H9 (cell line): ENCODE results near the gene SKIC3. TPM values are rescaled to one million over a fixed set of nuclear protein-coding genes. Genes with fewer than 3 reads are reported as not detected.

ENCODE experiments used
- DNase-seq: peaks from one replicate; pipeline ENCODE4 v3.0.0-alpha.2; 2017
- H2AFZ ChIP-seq: one replicate; pipeline ENCODE4 v1.6.1; 2013; ENCODE audit warnings: mild to moderate bottlenecking, low read length, control low read depth, moderate library complexity
- H2AK5ac ChIP-seq: 2 replicates; pipeline ENCODE4 v1.6.1; 2013; ENCODE audit warnings: low read length, control low read depth, mixed read lengths; ENCODE audit not compliant: insufficient read length
- H2BK120ac ChIP-seq: one replicate; pipeline ENCODE4 v1.6.1; 2013; ENCODE audit warnings: low read depth, mild to moderate bottlenecking, low read length, control low read depth, inconsistent platforms; ENCODE audit not compliant: poor library complexity, severe bottlenecking
- H2BK12ac ChIP-seq: 2 replicates; pipeline ENCODE4 v1.6.1; 2013; ENCODE audit warnings: low read length, control low read depth, mixed read lengths, low read depth; ENCODE audit not compliant: insufficient read length
- H2BK15ac ChIP-seq: 2 replicates; pipeline ENCODE4 v1.6.1; 2013; ENCODE audit warnings: low read depth, low read length, control low read depth
- H2BK20ac ChIP-seq: one replicate; pipeline ENCODE4 v1.6.1; 2013; ENCODE audit warnings: low read depth, mild to moderate bottlenecking, low read length, control low read depth, inconsistent platforms; ENCODE audit not compliant: poor library complexity, severe bottlenecking
- H2BK5ac ChIP-seq: 2 replicates; pipeline ENCODE4 v1.6.1; 2013; ENCODE audit warnings: low read length, control low read depth, mixed read lengths; ENCODE audit not compliant: insufficient read length
- H3K14ac ChIP-seq: 2 replicates; pipeline ENCODE4 v1.6.1; 2013; ENCODE audit warnings: low read length, control low read depth; ENCODE audit not compliant: insufficient read depth
- H3K18ac ChIP-seq: 2 replicates; pipeline ENCODE4 v1.6.1; 2013; ENCODE audit warnings: low read depth, mild to moderate bottlenecking, mixed read lengths, low read length, control low read depth; ENCODE audit not compliant: insufficient read length
- H3K23ac ChIP-seq: 2 replicates; pipeline ENCODE4 v1.6.1; 2013; ENCODE audit warnings: low read length, control low read depth, mixed read lengths, low read depth; ENCODE audit not compliant: insufficient read length
- H3K23me2 ChIP-seq: 2 replicates; pipeline ENCODE4 v1.6.1; 2013; ENCODE audit warnings: low read depth, mild to moderate bottlenecking, mixed read lengths, low read length, control low read depth; ENCODE audit not compliant: insufficient read length, poor library complexity, severe bottlenecking
- H3K27ac ChIP-seq: 2 replicates; pipeline ENCODE4 v1.5.1; 2013; ENCODE audit warnings: low read length, control low read depth, mixed read lengths, low read depth; ENCODE audit not compliant: insufficient read length
- H3K27me3 ChIP-seq: 2 replicates; pipeline ENCODE4 v1.6.1; 2013; ENCODE audit warnings: low read length, control low read depth, inconsistent platforms; ENCODE audit not compliant: insufficient read depth
- H3K4ac ChIP-seq: 2 replicates; pipeline ENCODE4 v1.6.1; 2013; ENCODE audit warnings: low read depth, mild to moderate bottlenecking, control low read depth, inconsistent platforms, low read length, moderate library complexity
- H3K4me1 ChIP-seq: 2 replicates; pipeline ENCODE4 v1.6.1; 2013; ENCODE audit warnings: low read length, control low read depth, inconsistent platforms; ENCODE audit not compliant: insufficient read depth
- H3K4me2 ChIP-seq: 2 replicates; pipeline ENCODE4 v1.6.1; 2013; ENCODE audit warnings: low read length, control low read depth, mixed read lengths; ENCODE audit not compliant: insufficient read length, insufficient read depth
- H3K56ac ChIP-seq: 2 replicates; pipeline ENCODE4 v1.6.1; 2013; ENCODE audit warnings: low read depth, mild to moderate bottlenecking, mixed read lengths, low read length, control low read depth; ENCODE audit not compliant: insufficient read length
- H3K79me1 ChIP-seq: 2 replicates; pipeline ENCODE4 v1.6.1; 2013; ENCODE audit warnings: low read depth, mild to moderate bottlenecking, moderate library complexity, low read length, control low read depth, inconsistent platforms; ENCODE audit not compliant: insufficient read depth, poor library complexity, severe bottlenecking
- H3K79me2 ChIP-seq: 2 replicates; pipeline ENCODE4 v1.6.1; 2013; ENCODE audit warnings: low read length, control low read depth, inconsistent platforms; ENCODE audit not compliant: insufficient read depth
- H3K9ac ChIP-seq: 2 replicates; pipeline ENCODE4 v1.6.1; 2013; ENCODE audit warnings: low read length, control low read depth, mixed read lengths; ENCODE audit not compliant: insufficient read length; ENCODE audit errors: extremely low read depth
- H3K9me3 ChIP-seq: one replicate; pipeline ENCODE4 v1.6.1; 2013; ENCODE audit warnings: low read depth, low read length, inconsistent platforms; ENCODE audit not compliant: control insufficient read depth
- H3T11ph ChIP-seq: one replicate; pipeline ENCODE4 v1.6.1; 2013; ENCODE audit warnings: mild to moderate bottlenecking, low read length, control low read depth, inconsistent platforms
- H4K20me1 ChIP-seq: one replicate; pipeline ENCODE4 v1.6.1; 2013; ENCODE audit not compliant: control insufficient read depth, insufficient read length, insufficient read depth
- H4K5ac ChIP-seq: 2 replicates; pipeline ENCODE4 v1.6.1; 2013; ENCODE audit warnings: low read depth, mild to moderate bottlenecking, mixed read lengths, low read length, control low read depth; ENCODE audit not compliant: insufficient read length
- H4K8ac ChIP-seq: replicated peaks from 2 replicates; pipeline ENCODE4 v1.6.1; 2013; ENCODE audit warnings: low read length, control low read depth, mixed read lengths, low read depth; ENCODE audit not compliant: insufficient read length
- H4K91ac ChIP-seq: 2 replicates; pipeline ENCODE4 v1.6.1; 2013; ENCODE audit warnings: low read depth, mild to moderate bottlenecking, moderate library complexity, mixed read lengths, low read length, control low read depth; ENCODE audit not compliant: insufficient read length
- H3K27ac Mint-ChIP-seq, 3 experiments: 2 replicates in 2 of 3; 3 replicates in 1 of 3; pipeline ENCODE4 v1.8.0; 2020 to 2021; ENCODE audit warnings: mixed read lengths in 3 of 3, mild to moderate bottlenecking in 1 of 3, moderate library complexity in 1 of 3
- H3K27me3 Mint-ChIP-seq: 2 replicates; pipeline ENCODE4 v1.8.0; 2021; ENCODE audit warnings: low read depth, mild to moderate bottlenecking, moderate library complexity, mixed read lengths
- H3K36me3 Mint-ChIP-seq, 3 experiments: 2 replicates in 2 of 3; 3 replicates in 1 of 3; pipeline ENCODE4 v1.8.0; 2020 to 2021; ENCODE audit warnings: low read depth in 3 of 3, mixed read lengths in 3 of 3; ENCODE audit not compliant: insufficient read depth in 1 of 3
- H3K4me1 Mint-ChIP-seq, 2 experiments: 2 replicates each; pipeline ENCODE4 v1.8.0; 2020; ENCODE audit warnings: mixed read lengths in 2 of 2
- H3K4me3 Mint-ChIP-seq, 2 experiments: 2 replicates in 1 of 2; 3 replicates in 1 of 2; pipeline ENCODE4 v1.8.0; 2020 to 2021; ENCODE audit warnings: mild to moderate bottlenecking in 2 of 2, mixed read lengths in 2 of 2, moderate library complexity in 1 of 2
- H3K9me3 Mint-ChIP-seq, 2 experiments: 2 replicates in 1 of 2; 3 replicates in 1 of 2; pipeline ENCODE4 v1.8.0; 2020; ENCODE audit warnings: mild to moderate bottlenecking in 2 of 2, mixed read lengths in 2 of 2, moderate library complexity in 1 of 2
- WGBS: extraction: QIAGEN DNeasy Blood & Tissue Kit; methylation state at CpG from one replicate; pipeline ENCODE4 v1.1.7; 2013; ENCODE audit warnings: missing lambda C conversion rate, low lambda C conversion rate, mixed read lengths; ENCODE audit not compliant: insufficient read length; ENCODE audit errors: extremely low coverage; 5-methylcytosine and 5-hydroxymethylcytosine counted together
- total RNA-seq: library from RNA; stranded (reverse); gene quantifications from 2 replicates; pipeline ENCODE4 v1.2.1, GENCODE V29; 2021
- TF ChIP-seq, protein P1 (sequence below): fragments of 200-600 bp; sonication (generic); conservative IDR thresholded peaks from 3 replicates; pipeline ENCODE4 v1.8.0; 2021; ENCODE audit warnings: antibody characterized with exemption, mild to moderate bottlenecking

SKIC3 gene
- total RNA-seq, 1 experiment from 2014 or later = 64.7 TPM

DNA sequence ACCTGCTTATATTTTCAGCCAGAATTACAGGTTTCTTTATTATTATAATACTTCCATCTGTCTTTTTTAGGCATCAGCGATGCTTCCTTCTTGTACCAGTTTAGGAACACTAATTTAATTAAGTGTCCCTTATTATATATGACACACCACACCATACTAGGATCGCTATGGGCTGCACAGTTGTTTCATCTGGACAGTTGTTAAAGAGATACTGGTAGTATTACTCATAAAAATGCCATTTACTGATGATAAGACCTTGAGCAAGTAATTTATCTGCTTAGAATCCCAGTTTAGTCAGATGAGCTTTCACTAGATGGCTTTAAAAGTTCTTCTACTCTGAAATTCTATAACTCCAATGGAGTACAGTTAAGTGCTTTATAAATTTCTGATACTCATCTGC is 17.2 kb upstream of the SKIC3 start:
- Histone ChIP-seq H2BK12ac (no peak overlapping the region), H4K91ac (no peak overlapping the region), H3K27ac (no peak overlapping the region), H2BK120ac (no peak overlapping the region), H3K18ac (no peak overlapping the region), H2BK15ac (no peak overlapping the region), H3T11ph (no peak overlapping the region), H4K8ac (no peak overlapping the region), H3K79me1 (no peaks in the 10 kb centered on the region), H4K5ac (no peak overlapping the region), H2BK20ac (no peak overlapping the region), H3K4me2 (no peak overlapping the region), H2AK5ac (no peak overlapping the region), H3K56ac (no peak overlapping the region), H4K20me1 (no peaks in the 10 kb centered on the region), H3K9ac (no peak overlapping the region), H3K23ac (no peak overlapping the region), H3K4me1 (no peaks in the 10 kb centered on the region), H3K9me3 (no peaks in the 10 kb centered on the region), H3K27me3 (no peaks in the 10 kb centered on the region), H2BK5ac (no peak overlapping the region), H2AFZ (no peak overlapping the region), H3K79me2 (no peaks in the 10 kb centered on the region), H3K23me2 (no peaks in the 10 kb centered on the region), H3K14ac (no peak overlapping the region), H3K4ac (no peak overlapping the region)
- no peak overlapping the region for H3K4me3 Mint-ChIP-seq
- TF ChIP-seq, protein P1, sequence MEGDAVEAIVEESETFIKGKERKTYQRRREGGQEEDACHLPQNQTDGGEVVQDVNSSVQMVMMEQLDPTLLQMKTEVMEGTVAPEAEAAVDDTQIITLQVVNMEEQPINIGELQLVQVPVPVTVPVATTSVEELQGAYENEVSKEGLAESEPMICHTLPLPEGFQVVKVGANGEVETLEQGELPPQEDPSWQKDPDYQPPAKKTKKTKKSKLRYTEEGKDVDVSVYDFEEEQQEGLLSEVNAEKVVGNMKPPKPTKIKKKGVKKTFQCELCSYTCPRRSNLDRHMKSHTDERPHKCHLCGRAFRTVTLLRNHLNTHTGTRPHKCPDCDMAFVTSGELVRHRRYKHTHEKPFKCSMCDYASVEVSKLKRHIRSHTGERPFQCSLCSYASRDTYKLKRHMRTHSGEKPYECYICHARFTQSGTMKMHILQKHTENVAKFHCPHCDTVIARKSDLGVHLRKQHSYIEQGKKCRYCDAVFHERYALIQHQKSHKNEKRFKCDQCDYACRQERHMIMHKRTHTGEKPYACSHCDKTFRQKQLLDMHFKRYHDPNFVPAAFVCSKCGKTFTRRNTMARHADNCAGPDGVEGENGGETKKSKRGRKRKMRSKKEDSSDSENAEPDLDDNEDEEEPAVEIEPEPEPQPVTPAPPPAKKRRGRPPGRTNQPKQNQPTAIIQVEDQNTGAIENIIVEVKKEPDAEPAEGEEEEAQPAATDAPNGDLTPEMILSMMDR = no peak
- no peak for DNase-seq
- H3K36me3 Mint-ChIP-seq = peaks cover 6 to 16% (median 6%) of the 10 kb centered on the region in 3 experiments; a peak in 5 of 7 replicates
- H3K9me3 Mint-ChIP-seq = peaks cover 0 to 3% of the 10 kb centered on the region in 2 experiments; a peak in 1 of 5 replicates
- no CpG with 5 or more reads among the region's 2 CpGs for WGBS
- no peak overlapping the region for H3K27ac Mint-ChIP-seq
- H3K4me1 Mint-ChIP-seq = no peaks in the 10 kb centered on the region
- no peaks in the 10 kb centered on the region for H3K27me3 Mint-ChIP-seq
